Panc1 (cell line): ENCODE measurements around the gene PPP1R1A. TPM values are rescaled to one million over a fixed set of nuclear protein-coding genes. Genes with fewer than 3 reads are reported as not detected.

Source experiments
- ATAC-seq: fragments of 200-7000 bp; cut with Tn5 transposase; 2 replicates; pipeline ENCODE4 v1.9.1; 2020; ENCODE audit warnings: mild to moderate bottlenecking, moderate library complexity
- BruUV-seq: library from RNA; stranded (reverse); fragments of 400-500 nt; replicated peaks from 2 replicates; lab custom pipeline; 2021; lab: Mats Ljungman, UMichigan
- CTCF ChIA-PET: fragments of 300-600 bp; sonication (Branson Sonifier 250); formaldehyde crosslinking; loops from one replicate; lab custom pipeline; 2022; ENCODE audit warnings: antibody characterized with exemption; lab: Charles Lee
- POLR2A ChIA-PET: fragments of 300-600 bp; sonication (Branson Sonifier 250); formaldehyde crosslinking; loops from one replicate; lab custom pipeline; 2022; ENCODE audit warnings: antibody characterized with exemption; lab: Charles Lee
- DNase-seq: peaks from one replicate; pipeline ENCODE4 v3.0.0-alpha.2; 2010; ENCODE audit warnings: low read depth, low spot score
- H3K27ac ChIP-seq: 2 replicates; pipeline ENCODE4 v1.5.1; 2011; ENCODE audit warnings: mild to moderate bottlenecking, low read length, inconsistent platforms
- H3K27me3 ChIP-seq: fragments of 200-500 bp; sonication (Bioruptor generic); 2 replicates; pipeline ENCODE4 v1.6.0; 2014; ENCODE audit warnings: low read length, inconsistent platforms; ENCODE audit not compliant: control insufficient read depth, insufficient read depth
- H3K36me3 ChIP-seq: fragments of 200-500 bp; sonication (Bioruptor generic); 2 replicates; pipeline ENCODE4 v1.5.1; 2014; ENCODE audit warnings: inconsistent platforms, mild to moderate bottlenecking, low read length, moderate library complexity; ENCODE audit not compliant: control insufficient read depth, insufficient read depth
- H3K4me1 ChIP-seq: 2 replicates; pipeline ENCODE4 v1.5.1; 2011; ENCODE audit warnings: inconsistent platforms, mild to moderate bottlenecking, low read length, moderate library complexity; ENCODE audit not compliant: control insufficient read depth, insufficient read depth
- H3K4me3 ChIP-seq, 2 experiments: 2 replicates each; pipeline ENCODE4 v1.5.1; 2011 to 2012; ENCODE audit warnings: low read depth in 2 of 2, low read length in 2 of 2, mild to moderate bottlenecking in 2 of 2, inconsistent platforms in 1 of 2, moderate library complexity in 1 of 2
- H3K9me3 ChIP-seq: fragments of 200-500 bp; sonication (Bioruptor generic); 2 replicates; pipeline ENCODE4 v1.5.1; 2014; ENCODE audit warnings: low read depth, mild to moderate bottlenecking, inconsistent platforms, low read length, moderate library complexity; ENCODE audit not compliant: control insufficient read depth, insufficient read depth
- CTCF ChIP-seq: fragments of 450-650 bp; IDR thresholded peaks from 2 replicates; pipeline ENCODE4 v1.5.1; 2017; ENCODE audit warnings: mild to moderate bottlenecking
- POLR2AphosphoS5 ChIP-seq: IDR thresholded peaks from 2 replicates; pipeline ENCODE4 v1.6.1; 2012; ENCODE audit warnings: mild to moderate bottlenecking, low read depth, low read length, moderate library complexity
- REST ChIP-seq, 2 experiments: IDR thresholded peaks; 2 replicates each; pipeline ENCODE4 v1.6.1; 2011 to 2012; ENCODE audit warnings: low read depth in 2 of 2, control low read depth in 1 of 2, low read length in 1 of 2, mild to moderate bottlenecking in 1 of 2, moderate library complexity in 1 of 2; ENCODE audit not compliant: insufficient read depth in 1 of 2
- SIN3A ChIP-seq: IDR thresholded peaks from 2 replicates; pipeline ENCODE4 v1.6.1; 2012; ENCODE audit warnings: low read depth, mild to moderate bottlenecking, low read length, moderate library complexity, borderline replicate concordance; ENCODE audit not compliant: insufficient read depth
- TCF7L2 ChIP-seq: IDR thresholded peaks from 2 replicates; pipeline ENCODE4 v1.6.1; 2011; ENCODE audit warnings: mild to moderate bottlenecking, low read depth, low read length, inconsistent platforms
- in situ Hi-C: cut with HindIII; loops from 2 replicates; pipeline ENCODE4 v1.10.0; 2016; ENCODE audit warnings: low sequenced_read_pairs, low pct_unique_long_range_greater_than_20kb
- intact Hi-C: fragments of 100-400 bp; cut with micrococcal nuclease; formaldehyde crosslinking; loops from one replicate; pipeline ENCODE4 v1.10.0; 2022; ENCODE audit not compliant: unreplicated experiment
- total RNA-seq: library from RNA; stranded (reverse); gene quantifications from one replicate; pipeline ENCODE4 v1.2.1, GENCODE V29; 2021; ENCODE audit not compliant: unreplicated experiment

The PPP1R1A gene
- total RNA-seq, 1 experiment from 2014 or later: 0.23 TPM

GRCh38 chr12:54608156-54608555 lies 19.7 kb upstream of the PPP1R1A start:
- Histone ChIP-seq H3K36me3 (no peaks in the 10 kb centered on the region), H3K4me3 (no peak overlapping the region), H3K4me1 (no peaks in the 10 kb centered on the region), H3K27me3 (peaks cover 16% of the 10 kb centered on the region), H3K27ac (no peak overlapping the region), H3K9me3 (no peaks in the 10 kb centered on the region)
- DNase-seq (no peak), ATAC-seq (no peak)
- POLR2A ChIA-PET: no interaction called here
- in situ Hi-C loops: no loop called here
- no TSS peak for BruUV-seq
- intact Hi-C loops: no loop called here
- no peak for TF ChIP-seq TCF7L2
- TF ChIP-seq POLR2AphosphoS5: no peak
- TF ChIP-seq SIN3A: no peak
- TF ChIP-seq REST (IDR thresholded peaks at IDR 0.05; ENCODE audit: insufficient read depth in 1 of 2, low read depth in 2 of 2, low read length in 1 of 2): no peak
- no peak for TF ChIP-seq CTCF
- CTCF ChIA-PET: no interaction called here

- no peaks in the 10 kb centered on the region for H3K9me3 ChIP-seq
- H3K4me1 ChIP-seq: no peaks in the 10 kb centered on the region
- peaks cover 10% of the 10 kb centered on the region for H3K27me3 ChIP-seq
- H3K36me3 ChIP-seq: no peaks in the 10 kb centered on the region
- H3K27ac ChIP-seq: no peak overlapping the region
- in situ Hi-C loops (no loop called here), intact Hi-C loops (no loop called here)
- H3K4me3 ChIP-seq: no peak overlapping the region
- TF ChIP-seq SIN3A: no peak
- TF ChIP-seq CTCF: no peak
- TF ChIP-seq POLR2AphosphoS5: no peak
- TF ChIP-seq REST (IDR thresholded peaks at IDR 0.05; ENCODE audit: insufficient read depth in 1 of 2, low read depth in 2 of 2, low read length in 1 of 2): no peak
- no peak for TF ChIP-seq TCF7L2
- ChIA-PET CTCF (interaction anchor here (1.0 kb wide), 1 partner anchor 10 kb away, joined by 3 read pairs; no protein-coding TSS in a partner anchor), POLR2A (no interaction called here)
- BruUV-seq: no TSS peak
- no peak for DNase-seq
- ATAC-seq: no peak
Observed at GRCh38 chr12:54606556-54606955, 18.1 kb upstream of the PPP1R1A start.
